Measurements from ENCODE around the gene AEBP2.
"Not testable (repeated sequence)": the region's sequence is repeated elsewhere in the genome, so short reads cannot be mapped to it uniquely, and the experiment has no call there.

The AEBP2 gene

DNA sequence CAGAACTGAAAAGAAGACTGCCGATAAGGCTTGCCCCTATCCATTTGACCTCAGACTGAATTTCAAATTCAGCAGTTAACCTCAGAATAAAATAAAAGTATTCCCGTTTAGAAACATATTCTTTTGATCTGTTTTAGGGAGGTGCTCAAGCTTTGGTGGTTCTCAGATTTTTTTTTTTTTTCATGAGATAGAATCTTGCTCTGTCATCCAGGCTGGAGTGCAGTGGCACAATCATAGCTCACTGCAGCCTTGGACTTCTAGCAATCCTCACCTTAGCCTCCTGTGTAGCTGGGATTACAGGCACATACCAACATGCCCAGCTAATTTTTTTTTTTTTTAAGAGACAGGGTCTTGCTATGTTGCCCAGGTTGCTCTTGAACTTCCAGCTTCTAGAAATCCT lies 15.5 kb downstream of the AEBP2 start:
- no peak for DNase-seq (ENCODE audit: low spot score)

GRCh38 chr12:19456176-19456575 lies 16.9 kb downstream of the AEBP2 start:
- no peak for DNase-seq (ENCODE audit: low spot score)

GRCh38 chr12:19457561-19457960 lies 18.3 kb downstream of the AEBP2 start:
- no peak for DNase-seq (ENCODE audit: low spot score)

GRCh38 chr12:19458733-19459132 lies 19.4 kb downstream of the AEBP2 start:
- no peak for DNase-seq (ENCODE audit: low spot score)

- no peak for DNase-seq (ENCODE audit: low spot score)
Measured at GRCh38 chr12:19461999-19462398, 22.7 kb downstream of the AEBP2 start.

DNA sequence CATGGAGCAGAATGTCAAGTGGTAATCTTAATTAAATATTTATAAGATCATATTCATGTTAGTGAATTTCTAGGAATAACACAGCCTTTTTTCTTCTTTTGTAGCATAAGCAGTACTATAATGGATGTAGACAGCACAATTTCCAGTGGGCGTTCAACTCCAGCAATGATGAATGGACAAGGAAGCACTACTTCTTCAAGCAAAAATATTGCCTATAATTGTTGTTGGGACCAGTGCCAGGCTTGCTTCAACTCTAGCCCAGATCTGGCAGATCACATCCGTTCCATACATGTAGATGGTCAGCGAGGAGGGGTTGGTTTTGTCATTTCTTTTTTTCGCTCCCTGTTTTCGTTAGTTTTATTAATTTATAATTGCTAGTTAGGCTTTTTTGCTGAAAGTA lies 23.1 kb downstream of the AEBP2 start:
- DNase-seq (ENCODE audit: low spot score): no peak

DNA sequence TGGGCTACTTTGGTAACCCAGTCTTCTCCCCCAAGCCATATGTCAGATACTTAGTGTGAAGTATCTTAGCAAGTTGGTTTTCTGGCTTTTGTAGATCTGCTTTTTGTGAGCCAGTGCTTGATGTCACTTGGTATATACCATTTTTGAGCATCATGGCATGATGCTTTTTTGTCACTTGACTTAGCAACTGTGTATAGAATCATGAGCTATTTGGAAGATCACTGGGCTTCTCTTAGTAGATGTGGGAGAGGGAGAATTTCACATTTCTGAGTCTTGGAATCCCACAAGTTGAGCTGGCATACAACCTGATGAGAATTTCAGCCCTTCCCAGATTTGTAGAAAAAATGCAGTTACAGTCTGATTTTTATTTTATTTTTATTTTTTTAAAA lies 24.9 kb downstream of the AEBP2 start:
- DNase-seq (ENCODE audit: low spot score): no peak

DNA sequence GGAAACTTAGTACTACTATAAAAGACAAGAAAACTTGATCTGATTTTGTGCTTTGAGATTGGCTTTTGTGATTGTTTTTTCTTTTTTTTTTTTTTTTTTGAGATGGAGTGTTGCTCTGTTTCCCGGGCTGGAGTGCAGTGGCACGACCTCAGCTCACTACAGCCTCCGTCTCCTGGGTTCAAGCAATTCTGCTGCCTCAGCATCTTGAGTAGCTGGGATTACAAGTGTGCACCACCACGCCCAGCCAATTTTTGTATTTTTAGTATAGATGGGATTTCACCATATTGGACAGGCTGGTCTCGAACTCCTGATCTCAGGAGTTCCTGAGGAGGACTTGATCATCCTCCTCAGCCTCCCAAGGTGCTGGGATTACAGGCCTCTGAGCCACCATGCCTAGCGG lies 26.4 kb downstream of the AEBP2 start:
- no peak for DNase-seq (ENCODE audit: low spot score)

DNA sequence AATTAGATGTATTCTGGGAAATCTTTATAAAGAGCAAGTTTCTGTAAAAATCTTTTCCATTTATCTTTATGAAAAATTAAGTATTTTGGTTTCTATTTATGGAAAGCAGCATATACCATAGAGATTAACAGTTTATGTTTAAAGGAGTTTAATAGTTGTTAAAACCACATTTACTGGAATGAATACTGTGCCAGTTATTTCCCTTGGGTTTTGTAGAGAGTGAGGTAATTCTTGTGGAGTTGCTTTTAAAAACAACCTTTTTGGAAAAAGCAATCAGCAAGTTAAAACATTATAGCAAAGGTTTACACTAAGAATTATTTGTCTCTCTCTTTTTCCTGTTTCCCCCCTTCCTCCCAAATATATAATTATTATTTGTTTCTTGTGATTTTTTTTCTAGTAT lies 34.9 kb downstream of the AEBP2 start:
- no peak for DNase-seq (ENCODE audit: low spot score)

DNA sequence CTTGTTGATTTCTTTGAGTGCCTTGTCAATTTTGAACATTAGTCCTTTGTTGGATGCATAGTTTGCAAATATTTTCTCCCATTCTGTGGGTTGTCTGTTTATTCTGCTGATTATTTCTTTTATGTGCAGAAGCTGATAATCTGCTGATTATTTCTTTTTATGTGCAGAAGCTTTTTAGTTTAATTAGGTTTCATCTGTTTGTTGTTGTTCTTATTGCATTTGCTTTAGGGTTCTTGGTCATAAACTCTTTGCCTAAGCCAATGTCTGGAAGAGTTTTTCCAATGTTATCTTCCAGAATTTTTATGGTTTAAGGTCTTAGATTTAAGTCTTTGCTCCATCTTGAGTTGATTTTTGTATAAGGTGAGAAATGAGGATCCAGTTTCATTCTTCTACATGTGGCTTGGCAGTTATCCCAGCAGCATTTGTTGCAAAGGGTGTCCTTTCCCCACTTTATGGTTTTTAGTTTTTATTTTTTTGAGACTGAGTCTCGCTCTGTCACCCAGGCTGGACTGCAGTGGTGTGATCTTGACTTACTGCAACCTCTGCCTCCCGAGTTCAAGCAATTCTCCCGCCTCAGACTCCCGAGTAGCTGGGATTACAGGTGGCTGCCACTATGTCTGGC lies 36.7 kb downstream of the AEBP2 start:
- DNase-seq (ENCODE audit: low spot score): not testable (repeated sequence)

GRCh38 chr12:19477071-19477470 lies 37.8 kb downstream of the AEBP2 start:
- no peak for DNase-seq (ENCODE audit: low spot score)

DNA sequence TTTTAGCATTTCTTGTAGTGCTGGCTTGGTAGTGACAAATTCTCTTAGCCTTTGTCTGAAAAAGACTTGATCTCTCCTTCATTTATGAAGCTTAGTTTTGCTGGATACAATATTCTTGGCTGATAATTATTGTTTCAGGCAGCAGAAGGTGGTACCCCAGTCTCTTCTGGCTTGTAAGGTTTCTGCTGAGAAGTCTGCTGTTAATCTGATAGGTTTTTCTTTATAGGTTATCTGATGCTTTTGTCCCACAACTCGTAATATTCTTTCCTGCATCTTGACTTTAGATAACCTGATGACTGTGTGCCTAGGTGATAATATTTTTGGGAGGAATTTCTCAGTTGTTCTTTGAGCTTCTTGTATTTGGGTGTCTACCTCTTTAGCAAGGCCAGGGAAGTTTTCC lies 41.2 kb downstream of the AEBP2 start:
- no peak for DNase-seq (ENCODE audit: low spot score)

DNA sequence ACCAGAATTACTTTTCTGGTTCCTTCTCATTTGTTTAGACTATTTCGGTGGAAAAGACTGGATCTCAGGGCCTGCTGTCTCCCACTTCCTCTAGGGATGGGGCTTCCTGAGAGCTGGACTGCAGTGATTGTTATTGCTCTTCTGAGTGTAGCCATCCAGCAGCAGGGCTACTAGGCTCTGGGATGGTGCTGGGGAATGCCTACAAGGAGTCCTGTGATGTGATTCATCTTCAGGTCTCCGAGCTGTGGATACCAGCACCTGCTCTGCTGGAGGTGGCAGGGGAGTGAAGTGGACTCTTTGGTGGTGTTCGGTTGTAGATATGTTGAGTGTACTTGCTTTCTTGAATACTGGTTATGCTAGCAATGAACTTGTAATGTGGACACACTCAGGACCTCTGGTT lies 42.7 kb downstream of the AEBP2 start:
- no peak for DNase-seq (ENCODE audit: low spot score)

DNA sequence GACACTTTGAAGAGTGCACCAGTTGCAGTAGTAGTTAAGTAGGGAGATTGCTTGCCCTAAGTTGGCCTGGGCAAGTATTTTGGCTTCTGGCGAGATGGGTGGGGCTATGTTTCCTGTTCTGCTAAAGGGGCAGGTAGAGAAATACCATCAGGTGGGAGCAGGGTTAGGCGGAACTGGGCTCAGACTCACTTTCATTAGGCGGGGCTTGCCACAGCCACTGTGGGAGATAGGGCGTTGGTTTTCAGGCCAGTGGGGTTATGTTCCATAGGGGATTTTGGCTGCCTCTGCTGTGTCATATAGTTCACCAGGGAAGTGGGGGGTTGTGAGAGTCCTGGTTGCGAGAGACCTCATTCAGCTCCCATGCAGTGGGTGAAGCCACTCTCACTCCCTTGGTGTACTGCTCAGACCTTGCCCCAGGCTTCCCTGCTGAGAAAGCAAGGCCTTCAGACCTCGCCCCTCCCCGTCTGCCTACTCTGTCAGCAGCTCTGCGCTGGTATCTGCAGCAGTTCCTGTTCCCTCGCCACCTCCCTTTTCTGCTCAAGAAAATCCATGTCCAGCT lies 43.3 kb downstream of the AEBP2 start:
- DNase-seq (ENCODE audit: low spot score): no peak

DNA sequence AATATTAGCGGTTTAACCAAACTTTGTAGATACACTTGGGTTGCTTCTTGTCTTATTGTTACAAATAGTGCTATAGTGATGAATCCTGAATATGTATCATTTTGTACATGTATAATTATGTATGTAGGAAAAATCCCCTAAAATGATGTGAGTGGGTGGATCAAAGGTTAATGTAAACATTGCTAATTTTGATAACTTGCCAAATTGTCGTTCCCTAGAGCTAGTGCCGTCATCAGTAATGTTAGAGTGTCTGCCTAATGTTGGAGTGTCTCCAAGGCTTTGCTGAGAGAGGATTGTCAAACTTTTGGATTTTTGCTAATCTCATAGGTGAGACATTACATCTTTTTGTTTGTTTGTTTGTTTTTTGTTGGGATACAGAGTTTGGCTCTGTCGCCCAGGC lies 44.4 kb downstream of the AEBP2 start:
- DNase-seq (ENCODE audit: low spot score): no peak

DNA sequence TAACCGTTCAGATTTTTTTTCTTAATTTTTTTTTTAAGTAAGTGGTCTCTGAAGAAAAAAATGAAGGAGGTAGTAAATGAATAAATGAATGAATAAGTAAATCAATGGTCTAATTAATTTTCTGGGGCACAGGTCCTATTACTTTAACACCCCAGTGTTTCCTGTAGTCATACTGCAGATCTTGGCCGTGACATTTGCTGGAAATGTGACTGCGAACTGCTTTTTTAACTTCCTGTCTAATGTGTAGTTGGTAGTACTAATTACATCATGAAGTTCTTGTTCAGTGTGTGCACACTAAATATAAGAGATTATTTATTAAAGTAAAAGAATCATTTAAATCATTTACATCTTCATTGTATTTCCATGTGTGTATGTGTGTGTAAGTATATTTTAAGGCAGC lies 45.4 kb downstream of the AEBP2 start:
- DNase-seq (ENCODE audit: low spot score): no peak

GRCh38 chr12:19485240-19485639 lies 45.9 kb downstream of the AEBP2 start:
- no peak for DNase-seq (ENCODE audit: low spot score)

DNA sequence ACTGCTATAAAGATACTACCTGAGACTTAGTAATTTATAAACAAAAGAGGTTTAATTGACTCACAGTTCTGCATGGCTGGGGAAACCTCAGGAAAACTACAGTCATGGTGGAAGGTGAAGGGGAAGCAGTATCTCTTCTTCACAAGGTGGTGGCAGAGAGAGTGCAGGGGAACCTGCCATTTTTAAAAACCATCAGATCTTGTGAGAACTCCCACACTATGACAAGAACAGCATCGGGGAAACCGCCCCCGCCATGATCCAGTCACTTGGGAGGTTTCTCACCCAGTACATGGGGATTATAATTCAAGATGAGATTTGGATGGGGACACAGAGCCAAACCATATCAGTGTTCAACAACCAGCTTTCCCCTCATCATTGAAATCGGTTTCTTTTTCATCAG lies 49.9 kb downstream of the AEBP2 start:
- no peak for DNase-seq (ENCODE audit: low spot score)

DNA sequence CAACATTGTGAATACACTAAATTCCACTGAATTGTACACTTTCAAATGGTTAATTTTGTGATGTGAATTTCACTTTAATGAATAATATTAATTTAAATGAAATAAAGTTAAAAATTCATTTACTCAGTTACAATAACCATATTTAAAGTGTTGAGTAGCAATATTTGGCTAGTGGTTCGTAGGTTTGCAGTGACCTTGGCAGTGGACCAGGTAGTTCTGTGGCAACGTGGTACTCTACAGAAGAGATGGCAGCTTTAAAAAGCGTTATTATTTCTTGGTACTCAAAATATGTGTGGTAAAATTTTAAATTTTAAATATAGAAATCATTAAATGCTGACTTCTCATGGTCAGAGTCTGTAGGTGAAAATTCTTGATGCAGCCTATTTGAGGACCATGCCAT lies 51.6 kb downstream of the AEBP2 start:
- no peak for DNase-seq (ENCODE audit: low spot score)

GRCh38 chr12:19491863-19492262 lies 52.6 kb downstream of the AEBP2 start:
- DNase-seq (ENCODE audit: low spot score): no peak

GRCh38 chr12:19496219-19496878 lies 57.1 kb downstream of the AEBP2 start:
- no peak for DNase-seq (ENCODE audit: low spot score)

DNA sequence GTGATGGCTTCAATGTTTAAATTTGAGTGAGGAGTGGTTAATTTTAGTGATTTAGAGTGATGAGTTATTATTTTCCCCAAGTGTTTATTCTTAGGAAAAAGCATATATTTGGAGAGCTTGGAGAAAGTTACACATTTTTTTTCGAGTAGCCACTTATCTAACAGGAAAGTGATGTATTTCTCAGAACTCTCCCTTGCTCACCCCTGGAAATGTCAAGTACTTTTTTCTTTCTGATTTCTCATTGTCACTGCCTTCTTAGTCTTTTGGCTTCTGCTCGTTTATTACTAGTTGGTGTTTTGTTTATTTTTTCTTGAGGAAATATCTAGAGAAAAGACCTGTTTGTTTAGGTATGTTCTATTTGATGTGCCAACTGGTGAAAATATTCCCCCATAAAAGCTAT lies 58.8 kb downstream of the AEBP2 start:
- no peak for DNase-seq (ENCODE audit: low spot score)

- no peak for DNase-seq (ENCODE audit: low spot score)
Measured at GRCh38 chr12:19499030-19499429, 59.7 kb downstream of the AEBP2 start.

- DNase-seq (ENCODE audit: low spot score): no peak
Measured at GRCh38 chr12:19506497-19506896, 67.2 kb downstream of the AEBP2 start.
